HepG2 (cell line): ENCODE measurements around the gene TMEM38B. TPM values are rescaled to one million over a fixed set of nuclear protein-coding genes. Genes with fewer than 3 reads are reported as not detected.

Experiments
- ATAC-seq: fragments of 200-7000 bp; cut with Tn5 transposase; 3 replicates; pipeline ENCODE4 v1.9.1; 2020; ENCODE audit warnings: mild to moderate bottlenecking, moderate library complexity
- BruUV-seq: library from RNA; stranded (reverse); fragments of 400-500 nt; replicated peaks from 2 replicates; lab custom pipeline; 2021; lab: Mats Ljungman, UMichigan
- CTCF ChIA-PET: fragments of 300-600 bp; formaldehyde crosslinking; extraction: SDS; loops from one replicate; lab custom pipeline; 2021; ENCODE audit warnings: low total read pairs, inconsistent platforms, low intra/inter-chr PET ratio; lab: Yijun Ruan, JAX
- POLR2A ChIA-PET: fragments of 350-600 bp; sonication (Branson Sonifier 250); formaldehyde crosslinking; loops from one replicate; lab custom pipeline; 2020; ENCODE audit warnings: antibody characterized with exemption, inconsistent platforms; lab: Yijun Ruan, JAX
- DNase-seq: peaks from one replicate; pipeline ENCODE4 v3.0.0-alpha.2; 2015; ENCODE audit warnings: low spot score
- FAIRE-seq: peaks from 3 replicates; lab custom pipeline; 2011; peaks lifted over from hg19 to GRCh38; lab: Jason Lieb, UNC
- H2AFZ ChIP-seq: one replicate; pipeline ENCODE4 v1.6.1; 2011; ENCODE audit warnings: low read length, inconsistent platforms
- H3K27ac ChIP-seq: fragments of 300-600 bp; 3 replicates; pipeline ENCODE4 v1.8.0; 2011; ENCODE audit warnings: mixed run types, mild to moderate bottlenecking, mixed read lengths, low read length, inconsistent platforms; ENCODE audit not compliant: insufficient read depth; ENCODE audit errors: extremely low read length
- H3K27me3 ChIP-seq, 2 experiments: fragments of 200-600 bp in 1 of 2; 2 replicates in 1 of 2; 3 replicates in 1 of 2; pipeline versions ENCODE4 v1.6.0 to v1.8.0; 2011; ENCODE audit warnings: low read length in 2 of 2, mild to moderate bottlenecking in 2 of 2, moderate library complexity in 2 of 2, inconsistent platforms in 1 of 2; ENCODE audit not compliant: insufficient read depth in 2 of 2, control insufficient read depth in 1 of 2
- H3K36me3 ChIP-seq, 2 experiments: fragments of 200-600 bp in 1 of 2; replicated peaks in 1 of 2; 2 replicates in 1 of 2; 3 replicates in 1 of 2; pipeline versions ENCODE4 v1.5.1 to v1.8.0; 2011; ENCODE audit warnings: low read length in 2 of 2, inconsistent platforms in 1 of 2; ENCODE audit not compliant: insufficient read depth in 2 of 2, control insufficient read depth in 1 of 2
- H3K4me1 ChIP-seq: 2 replicates; pipeline ENCODE4 v1.5.1; 2012; ENCODE audit warnings: low read length, inconsistent platforms; ENCODE audit not compliant: insufficient read depth
- H3K4me2 ChIP-seq: 2 replicates; pipeline ENCODE4 v1.6.0; 2011; ENCODE audit warnings: low read depth, low read length, inconsistent platforms
- H3K4me3 ChIP-seq, 3 experiments: fragments of 200-600 bp in 1 of 3; sonication (generic), shearing (Covaris generic) in 1 of 3; replicated peaks in 1 of 3; 2 replicates each; pipeline ENCODE4 v1.5.1; 2011 to 2016; ENCODE audit warnings: low read length in 3 of 3, inconsistent platforms in 2 of 3, low read depth in 2 of 3, mild to moderate bottlenecking in 2 of 3, control low read depth in 1 of 3, mixed read lengths in 1 of 3; ENCODE audit not compliant: insufficient read depth in 1 of 3
- H3K79me2 ChIP-seq: one replicate; pipeline ENCODE4 v1.6.1; 2011; ENCODE audit warnings: low read length, inconsistent platforms; ENCODE audit not compliant: insufficient read depth
- H3K9ac ChIP-seq: 2 replicates; pipeline ENCODE4 v1.6.0; 2011; ENCODE audit warnings: mild to moderate bottlenecking, low read depth, low read length, inconsistent platforms; ENCODE audit not compliant: insufficient read depth
- H3K9me3 ChIP-seq: 2 replicates; pipeline ENCODE4 v1.5.1; 2012; ENCODE audit warnings: mild to moderate bottlenecking, low read length
- H4K20me1 ChIP-seq: 2 replicates; pipeline ENCODE4 v1.6.0; 2011; ENCODE audit warnings: inconsistent platforms, mild to moderate bottlenecking, low read length, moderate library complexity; ENCODE audit not compliant: insufficient read depth
- CBFB ChIP-seq: sonication (generic); formaldehyde crosslinking; IDR thresholded peaks from 2 replicates; pipeline ENCODE4 v1.4.0; 2020; ENCODE audit warnings: missing genetic modification reagents
- CREB1 ChIP-seq, 2 experiments: fragments of 450-650 bp in 1 of 2; IDR thresholded peaks; 2 replicates each; pipeline ENCODE4 v1.6.1; 2016 to 2017; ENCODE audit warnings: control low read depth in 1 of 2, mild to moderate bottlenecking in 1 of 2, missing compliant biosample characterization in 1 of 2, missing genetic modification characterization in 1 of 2
- FOXP1 ChIP-seq, 2 experiments: fragments of 450-650 bp in 1 of 2; IDR thresholded peaks; 2 replicates each; pipeline ENCODE4 v1.6.1; 2017 to 2018; ENCODE audit warnings: antibody characterized with exemption in 1 of 2
- GABPA ChIP-seq, 2 experiments: IDR thresholded peaks; 2 replicates each; pipeline ENCODE4 v1.6.1; 2011 to 2016; ENCODE audit warnings: low read depth in 2 of 2, low read length in 1 of 2, missing biosample characterization in 1 of 2, missing genetic modification characterization in 1 of 2
- NCOA5 ChIP-seq: sonication (generic); formaldehyde crosslinking; IDR thresholded peaks from 2 replicates; pipeline ENCODE4 v1.4.0; 2020; ENCODE audit warnings: missing genetic modification reagents
- PHF21A ChIP-seq: sonication (generic); formaldehyde crosslinking; IDR thresholded peaks from 2 replicates; pipeline ENCODE4 v1.5.0; 2020; ENCODE audit warnings: mild to moderate bottlenecking, missing genetic modification reagents
- SMARCE1 ChIP-seq: fragments of 450-650 bp; IDR thresholded peaks from 2 replicates; pipeline ENCODE4 v1.6.1; 2017; ENCODE audit warnings: borderline replicate concordance
- SP1 ChIP-seq, 2 experiments: fragments of 450-650 bp in 1 of 2; sonication (generic) in 1 of 2; formaldehyde crosslinking in 1 of 2; IDR thresholded peaks; 2 replicates each; pipeline versions ENCODE4 v1.4.0 to v1.6.1; 2016 to 2020; ENCODE audit warnings: missing genetic modification reagents in 1 of 2
- TARDBP ChIP-seq: sonication (generic); formaldehyde crosslinking; IDR thresholded peaks from 2 replicates; pipeline ENCODE4 v1.8.0; 2022; ENCODE audit warnings: mild to moderate bottlenecking, missing genetic modification reagents
- YEATS4 ChIP-seq: sonication (generic); formaldehyde crosslinking; IDR thresholded peaks from 2 replicates; pipeline ENCODE4 v1.4.0; 2020; ENCODE audit warnings: missing genetic modification reagents, borderline replicate concordance
- ZBTB38 ChIP-seq: sonication (generic); formaldehyde crosslinking; IDR thresholded peaks from 2 replicates; pipeline ENCODE4 v1.5.1; 2020; ENCODE audit warnings: mild to moderate bottlenecking, missing genetic modification reagents
- ZNF772 ChIP-seq: sonication (generic); formaldehyde crosslinking; IDR thresholded peaks from 2 replicates; pipeline ENCODE4 v1.5.0; 2020; ENCODE audit warnings: mild to moderate bottlenecking, missing genetic modification reagents
- WGBS: methylation state at CpG from one replicate; pipeline ENCODE4 v1.1.6; 2017; ENCODE audit warnings: low lambda C conversion rate; 5-methylcytosine and 5-hydroxymethylcytosine counted together
- in situ Hi-C: cut with HindIII; loops from 2 replicates; pipeline ENCODE4 v1.10.0; 2017; ENCODE audit warnings: low pct_unique_long_range_greater_than_20kb; ENCODE audit not compliant: extremely low pct_ligation_motif_present
- intact Hi-C: fragments of 100-400 bp; cut with micrococcal nuclease; formaldehyde crosslinking; loops from one replicate; pipeline ENCODE4 v1.10.0; 2022; ENCODE audit not compliant: unreplicated experiment
- polyA plus RNA-seq, 8 experiments: library from polyadenylated mRNA; depleted of rRNA in 3 of 8; stranded (reverse) in 7 of 8; unstranded in 1 of 8; fragments of >200 nt; fragmentation: Illumina TruSeq in 4 of 8; extraction: Trizol in 4 of 8; gene quantifications; 2 replicates each; pipeline versions ENCODE4 v1.2.1 to v1.2.3, GENCODE V29; 2011 to 2016; ENCODE audit warnings: low read depth in 4 of 8, missing spikeins in 1 of 8, mixed read lengths in 1 of 8; ENCODE audit not compliant: insufficient read depth in 1 of 8
- total RNA-seq, 5 experiments: library from RNA; depleted of rRNA; stranded (reverse); fragments of >200 nt; fragmentation: Illumina TruSeq; extraction: Trizol; gene quantifications; 2 replicates each; pipeline ENCODE4 v1.2.3, GENCODE V29; 2016; ENCODE audit warnings: low read depth in 1 of 5

Gene TMEM38B
- total and polyA plus RNA-seq, 2 of the 13 experiments (the other 11 are each of a cell fraction or from before 2014, with no cell fraction given) = 13.4 to 32.4 TPM

DNA sequence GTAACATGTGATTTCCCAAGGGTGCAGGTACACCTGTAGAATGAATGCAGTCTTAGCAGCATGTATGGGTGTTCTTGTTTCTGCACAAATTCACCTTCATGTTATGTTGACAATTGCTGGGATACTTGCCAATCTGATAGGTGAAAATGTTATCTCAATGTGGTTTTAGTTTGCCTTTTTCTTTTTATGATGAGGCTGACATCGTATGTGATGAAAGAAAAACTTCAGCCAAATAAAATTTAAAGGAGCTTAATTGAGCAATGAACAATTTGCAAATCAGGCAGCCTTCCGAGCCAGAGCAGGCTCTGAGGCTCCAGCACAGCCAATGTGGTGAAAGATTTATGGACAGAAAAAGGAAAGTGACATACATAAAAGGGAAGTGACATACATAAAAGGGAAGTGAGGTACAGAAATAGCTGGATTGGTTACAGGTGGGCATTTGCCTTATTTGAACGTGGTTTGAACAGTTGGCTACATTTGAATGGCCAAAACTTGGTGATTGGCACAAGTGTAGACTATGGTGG is 21.6 kb upstream of the TMEM38B start:
- Histone ChIP-seq H3K4me1 (peaks cover 22% of the 10 kb centered on the region), H3K4me3 (no peak overlapping the region), H3K9me3 (no peaks in the 10 kb centered on the region), H3K27me3 (no peaks in the 10 kb centered on the region), H4K20me1 (no peaks in the 10 kb centered on the region), H3K9ac (no peak overlapping the region), H3K4me2 (no peak overlapping the region), H3K27ac (no peak overlapping the region), H2AFZ (peak overlapping the region; percentile 63), H3K79me2 (no peaks in the 10 kb centered on the region), H3K36me3 (no peaks in the 10 kb centered on the region)
- ATAC-seq (no peak), DNase-seq (no peak), FAIRE-seq (no peak)
- WGBS = 14% methylated on average over 3 of the region's 3 CpGs
- TF ChIP-seq CREB1 (IDR thresholded peaks at IDR 0.05) (no peak), CREB1 (CRISPR knock-in tag; IDR thresholded peaks at IDR 0.05) (0 out of 2 replicates have a peak, but pooled peaks have one; percentile 20), TARDBP (CRISPR knock-in tag) (no peak), CBFB (CRISPR knock-in tag) (no peak), GABPA (IDR thresholded peaks at IDR 0.05; ENCODE audit: low read depth, low read length) (no peak), GABPA (CRISPR knock-in tag; IDR thresholded peaks at IDR 0.05; ENCODE audit: low read depth) (peak; percentile 74)
- BruUV-seq = no TSS peak
- ChIA-PET CTCF (no interaction called here), POLR2A (no interaction called here)
- in situ Hi-C loops = no loop called here
- intact Hi-C loops = no loop called here

DNA sequence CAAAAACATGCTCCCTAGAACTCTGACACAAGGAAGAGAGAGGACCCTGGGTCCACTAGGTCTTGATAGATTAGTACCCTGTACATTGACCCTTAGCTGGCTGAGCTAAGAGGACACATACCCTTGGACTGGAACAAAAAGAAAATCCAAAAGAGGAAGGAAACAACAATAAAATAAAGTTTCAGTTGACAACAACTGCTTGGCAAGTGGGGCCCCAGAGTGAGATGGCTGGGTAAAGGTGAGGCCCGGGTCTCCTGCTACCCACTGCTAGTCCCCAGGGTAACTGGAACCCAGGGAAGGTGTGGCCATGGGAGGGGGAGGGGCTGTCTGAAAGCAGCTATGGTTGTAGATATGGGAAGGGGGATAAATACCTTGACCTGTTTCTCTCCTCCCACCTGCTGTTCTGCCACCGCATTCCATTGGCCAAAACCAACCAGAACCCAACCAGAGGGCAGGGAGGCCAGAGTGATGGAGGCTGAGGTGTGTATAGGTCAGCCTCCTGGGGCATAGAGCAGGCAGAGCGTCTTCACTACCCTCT is 20.4 kb upstream of the TMEM38B start:
- H3K79me2 ChIP-seq = no peaks in the 10 kb centered on the region
- H4K20me1 ChIP-seq = no peaks in the 10 kb centered on the region
- in situ Hi-C loops (no loop called here), intact Hi-C loops (no loop called here)
- CTCF ChIA-PET = no interaction called here
- no TSS peak for BruUV-seq
- peaks cover 28% of the 10 kb centered on the region for H3K4me1 ChIP-seq
- WGBS = 34% methylated on average over 3 of the region's 3 CpGs
- no peak for ATAC-seq
- no peak overlapping the region for H3K4me2 ChIP-seq
- no peak overlapping the region for H2AFZ ChIP-seq
- H3K27me3 ChIP-seq = no peaks in the 10 kb centered on the region; a peak in 1 of 5 replicates
- H3K9ac ChIP-seq = no peak overlapping the region
- H3K4me3 ChIP-seq = no peak overlapping the region
- DNase-seq = no peak
- no peak for TF ChIP-seq SMARCE1
- TF ChIP-seq ZNF772 (CRISPR knock-in tag) = no peak
- TF ChIP-seq ZBTB38 = no peak
- TF ChIP-seq YEATS4 = no peak
- no peak for TF ChIP-seq PHF21A (CRISPR knock-in tag)
- TF ChIP-seq SP1 (IDR thresholded peaks at IDR 0.05) = no peak
- no peak for TF ChIP-seq SP1 (CRISPR knock-in tag; IDR thresholded peaks at IDR 0.05)
- no peak for TF ChIP-seq FOXP1 (IDR thresholded peaks at IDR 0.05)
- TF ChIP-seq FOXP1 (CRISPR knock-in tag; IDR thresholded peaks at IDR 0.05) = no peak
- no peak for TF ChIP-seq NCOA5 (CRISPR knock-in tag)
- FAIRE-seq = no peak
- no peaks in the 10 kb centered on the region for H3K36me3 ChIP-seq
- POLR2A ChIA-PET = no interaction called here
- H3K27ac ChIP-seq = no peak overlapping the region
- H3K9me3 ChIP-seq = no peaks in the 10 kb centered on the region
